DMS 273 treated with DMSO at 0.1 percent for 48 hours (cell line): ENCODE measurements around the gene ZNF606.

Experiments used
- DNase-seq: peaks from one replicate; lab custom pipeline; 2025; lab: John Stamatoyannopoulos, UW

The ZNF606 gene

DNA sequence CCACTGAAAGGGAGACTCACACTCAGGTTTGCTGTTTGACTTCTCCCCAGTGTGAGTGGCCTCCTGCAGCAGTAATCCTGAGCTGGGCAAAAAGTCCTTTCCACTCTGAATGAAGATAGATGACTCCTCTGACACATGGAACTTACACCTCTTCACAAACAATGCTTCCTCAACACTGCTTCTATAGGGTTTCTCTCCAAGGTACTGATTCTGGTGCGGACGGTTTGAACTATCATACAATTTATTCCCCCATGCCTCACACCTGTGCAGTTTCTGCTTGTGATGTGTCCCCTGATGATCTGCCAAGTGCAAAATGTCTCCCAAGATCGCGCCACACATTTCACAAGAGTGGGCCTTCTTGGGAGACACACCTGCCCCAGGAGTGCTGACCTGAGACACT, 75.0 kb downstream of the ZNF606 start:
- DNase-seq: no peak
